COLO668 (cell line): ENCODE results near the gene FATE1.

Experiments
- DNase-seq: peaks from one replicate; lab custom pipeline; 2025; ENCODE audit not compliant: unreplicated experiment; lab: John Stamatoyannopoulos, UW

The FATE1 gene

GRCh38 chrX:151742311-151742710, 26.5 kb downstream of the FATE1 start:
- DNase-seq, result no peak

- DNase-seq, result no peak
Measured at GRCh38 chrX:151743651-151744470, 28.0 kb downstream of the FATE1 start.

DNA sequence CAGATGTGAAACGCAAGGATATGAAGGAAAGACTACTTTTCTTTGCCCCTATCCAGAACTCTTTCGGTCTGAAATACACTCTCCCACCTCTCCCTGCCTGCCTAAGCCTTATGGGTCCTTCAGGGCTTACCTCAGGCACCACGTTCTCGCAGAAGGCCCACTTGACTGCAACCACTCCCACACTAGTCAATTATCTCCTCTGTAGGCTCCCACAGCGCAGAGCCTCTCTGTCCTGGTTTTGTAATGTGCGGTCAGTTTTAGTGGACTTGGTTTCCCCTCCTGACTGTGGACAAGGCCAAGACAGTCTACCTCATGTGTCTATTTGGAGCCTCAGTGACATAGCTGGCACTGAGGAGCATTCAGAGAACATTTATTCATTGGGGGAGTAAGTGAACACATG, 29.8 kb downstream of the FATE1 start:
- DNase-seq, result no peak

GRCh38 chrX:151746502-151746901, 30.7 kb downstream of the FATE1 start:
- DNase-seq, result no peak

DNA sequence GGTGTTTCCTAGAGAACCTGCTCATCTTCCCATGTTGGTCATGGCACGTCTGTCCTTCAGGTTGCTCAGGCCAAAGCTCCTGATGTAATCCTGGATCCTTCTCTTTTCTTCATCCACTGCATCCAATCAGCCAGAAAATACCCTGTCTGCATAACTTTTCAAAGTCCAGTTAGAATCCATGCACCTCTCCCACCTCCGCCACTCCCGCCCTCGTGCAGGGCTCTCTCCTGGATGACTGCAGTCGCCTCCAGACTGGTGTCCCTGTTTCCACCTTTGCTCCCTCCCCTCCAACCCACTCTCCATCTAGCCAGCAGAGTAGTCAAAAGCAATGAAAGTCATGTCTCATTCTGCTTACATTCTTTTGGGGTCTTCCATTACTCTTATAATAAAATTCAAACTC, 34.7 kb downstream of the FATE1 start:
- DNase-seq, result no peak

DNA sequence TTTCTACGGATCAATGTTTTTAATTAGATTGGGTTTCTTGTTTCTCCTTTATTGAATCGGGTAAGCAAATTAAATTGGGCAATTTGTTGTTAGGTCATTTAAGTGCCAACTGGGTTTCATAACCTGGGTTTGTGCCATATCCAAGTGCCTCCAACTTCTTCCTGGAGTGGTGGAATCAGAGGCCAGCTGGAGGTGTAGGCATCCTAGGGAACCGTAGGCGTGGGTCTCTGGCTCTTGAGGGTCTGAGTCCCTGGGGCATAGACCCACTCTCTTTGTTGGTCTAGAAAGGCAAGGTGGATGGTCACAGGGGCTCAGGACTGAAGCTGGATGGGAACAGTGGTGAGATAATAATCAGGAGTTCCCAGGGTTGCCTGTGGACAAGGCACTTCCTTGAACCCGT, 37.0 kb downstream of the FATE1 start:
- DNase-seq, result no peak

DNA sequence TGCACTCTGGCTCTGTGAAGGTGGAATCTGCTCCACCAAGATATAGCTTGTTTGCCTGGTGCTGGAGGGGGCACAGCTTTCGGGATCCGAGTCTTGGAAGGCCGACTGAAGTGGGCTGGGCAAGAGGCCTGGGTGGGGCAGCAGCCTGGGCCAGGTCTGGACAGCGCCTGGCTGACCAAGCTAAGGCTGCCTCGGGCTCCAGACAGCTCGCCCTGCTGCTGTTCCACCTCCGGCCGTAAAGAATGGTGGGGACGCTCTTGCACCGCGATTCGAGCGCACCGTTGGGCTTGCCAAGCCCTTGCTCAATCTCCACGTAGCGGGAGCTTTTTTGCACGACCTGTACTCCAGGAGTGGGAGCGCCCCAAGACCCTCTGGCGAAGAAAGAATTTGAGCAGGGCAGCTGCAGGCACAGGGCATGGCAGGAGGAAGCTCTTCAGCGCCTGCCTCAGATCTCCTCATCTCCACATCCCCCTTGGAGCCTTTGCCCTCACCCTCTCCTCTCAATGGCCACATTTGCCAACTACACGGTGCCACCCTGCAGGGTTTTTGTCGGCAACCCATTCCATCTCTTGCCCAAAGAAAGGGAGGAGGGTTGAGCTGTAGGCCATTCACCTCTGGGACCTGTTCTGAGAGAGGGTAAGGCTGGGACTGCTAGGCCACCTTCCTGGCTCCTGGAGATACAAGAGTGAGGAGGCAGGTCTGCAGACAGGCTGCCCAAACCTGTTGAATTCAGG, 37.6 kb downstream of the FATE1 start:
- DNase-seq, result peak; percentile 44

GRCh38 chrX:151754047-151754429, 38.2 kb downstream of the FATE1 start:
- DNase-seq, result peak; percentile 8

DNA sequence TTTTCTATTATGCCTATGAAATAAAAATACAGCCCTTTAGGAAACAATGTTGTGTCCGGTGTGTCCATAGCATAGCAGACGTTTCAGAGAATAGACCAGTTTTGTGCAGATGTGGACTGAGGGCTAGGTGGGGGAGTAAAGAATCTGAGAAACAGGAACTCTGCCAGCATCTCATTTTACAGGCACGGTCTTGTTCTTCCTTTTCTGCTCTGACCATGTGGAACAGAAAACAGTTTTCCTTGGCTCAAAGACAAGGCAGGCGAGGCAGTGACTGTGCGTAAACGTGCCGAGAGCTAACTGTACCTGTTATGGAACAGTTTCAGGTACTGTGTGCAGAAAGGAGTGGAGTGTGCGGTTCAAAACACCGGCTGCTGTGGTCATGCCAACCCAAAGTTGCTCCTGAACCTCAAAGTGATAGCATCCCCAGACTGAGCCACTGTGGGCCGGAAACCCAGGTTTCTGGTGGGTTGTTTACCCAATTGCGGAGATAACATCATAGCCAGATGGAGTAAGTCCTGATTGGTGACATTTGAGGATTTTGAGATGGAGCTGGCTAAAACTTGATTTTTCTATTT, 38.9 kb downstream of the FATE1 start:
- no peak for DNase-seq

GRCh38 chrX:151759041-151759708, 43.3 kb downstream of the FATE1 start:
- DNase-seq, result no peak

- no peak for DNase-seq
Measured at GRCh38 chrX:151762802-151763201, 47.0 kb downstream of the FATE1 start.

DNA sequence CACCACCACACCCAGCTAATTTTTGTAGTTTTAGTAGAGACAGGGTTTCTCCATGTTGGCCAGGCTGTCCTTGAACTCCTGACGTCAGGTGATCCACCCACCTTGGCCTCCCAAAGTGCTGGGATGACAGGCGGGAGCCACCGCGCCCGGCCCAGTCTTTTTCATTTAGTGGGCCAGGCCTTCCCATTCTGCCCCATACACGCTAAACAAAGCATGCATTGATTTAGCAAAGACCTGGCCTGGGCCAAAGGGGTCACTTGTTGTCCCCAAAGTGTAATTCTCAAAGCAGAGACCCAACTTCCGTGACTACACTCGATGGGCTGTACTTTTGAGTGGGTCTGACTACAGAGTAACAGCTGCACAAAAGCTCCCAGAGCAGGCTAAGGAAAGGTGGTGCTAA, 47.9 kb downstream of the FATE1 start:
- no peak for DNase-seq

DNA sequence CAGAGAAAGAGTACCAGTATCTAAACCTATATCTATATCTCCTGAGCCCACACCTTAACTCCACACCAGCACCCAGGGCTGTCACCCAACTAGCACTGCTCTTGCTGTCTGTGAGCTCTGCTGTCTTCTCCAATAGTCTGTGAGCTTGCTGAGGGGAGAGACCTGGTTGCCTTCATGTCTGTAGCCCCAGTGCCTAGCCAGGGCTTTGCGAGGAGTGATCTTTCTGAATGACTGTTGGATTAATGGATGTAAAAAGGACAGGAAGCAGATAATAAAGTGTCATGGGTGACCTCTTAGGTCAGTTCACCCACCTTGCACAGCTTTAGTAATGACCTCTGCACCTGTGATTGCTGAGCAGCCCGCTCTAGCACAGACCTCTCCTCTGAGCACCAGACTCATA, 49.2 kb downstream of the FATE1 start:
- DNase-seq, result no peak

- DNase-seq, result no peak
Measured at GRCh38 chrX:151771726-151772125, 55.9 kb downstream of the FATE1 start.
